Testis (tissue), 2 donors: ENCODE measurements around the gene PPP2R1A.

Experiments used
- CTCF ChIP-seq, 3 experiments: fragments of 450-650 bp in 2 of 3; fragments of 200-600 bp in 1 of 3; sonication (generic) in 1 of 3; IDR thresholded peaks; one replicate each; pipeline ENCODE4 v1.5.1; 2016 to 2019; ENCODE audit warnings: antibody characterized with exemption in 3 of 3, mild to moderate bottlenecking in 2 of 3, moderate library complexity in 1 of 3
- POLR2A ChIP-seq: fragments of 450-650 bp; IDR thresholded peaks from one replicate; pipeline ENCODE4 v1.6.1; 2017; ENCODE audit warnings: antibody characterized with exemption, mild to moderate bottlenecking, moderate library complexity

- TF ChIP-seq CTCF (IDR thresholded peaks at IDR 0.05): no peak
- TF ChIP-seq POLR2A: no peak
These were observed 29.8 kb downstream of the PPP2R1A start for GRCh38 chr19:52219611-52220010.
